ENCODE results near the gene HDAC6.

Gene HDAC6

DNA sequence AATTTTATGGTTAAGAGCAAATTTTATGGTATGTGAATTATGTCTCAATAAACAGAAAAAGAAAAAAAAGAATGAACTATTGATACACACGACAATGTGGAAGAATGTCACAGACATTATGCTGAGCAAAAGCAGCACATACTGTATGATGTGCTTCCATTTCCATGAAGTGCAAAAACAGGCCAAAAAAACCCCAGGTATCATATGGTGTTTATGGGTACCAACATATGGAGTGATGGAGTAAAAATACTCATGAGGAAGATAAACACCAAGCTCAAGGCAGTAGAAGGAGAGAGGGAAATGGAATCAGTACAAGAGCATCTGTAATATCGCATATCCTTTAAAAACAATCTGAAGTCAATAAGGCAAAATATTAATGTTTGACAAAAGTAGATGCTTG, 19.7 kb upstream of the HDAC6 start:
- Histone ChIP-seq H4K8ac (ENCODE audit: low read depth, low read length) (no peak overlapping the region), H4K5ac (ENCODE audit: low read length) (no peak overlapping the region), H3K79me1 (ENCODE audit: low read length) (no peaks in the 10 kb centered on the region), H3K9ac (ENCODE audit: low read length) (no peak overlapping the region), H3K56ac (ENCODE audit: low read length) (no peak overlapping the region), H2BK120ac (ENCODE audit: low read depth, low read length) (no peak overlapping the region), H3K79me2 (ENCODE audit: control insufficient read depth, insufficient read depth, low read length) (no peaks in the 10 kb centered on the region), H2BK15ac (replicated peaks; ENCODE audit: low read depth) (no peak overlapping the region), H3K36me3 (ENCODE audit: control insufficient read depth, insufficient read depth, low read length) (no peaks in the 10 kb centered on the region), H3K27me3 (ENCODE audit: insufficient read depth, low read length, poor library complexity) (no peaks in the 10 kb centered on the region), H3K4me3 (ENCODE audit: low read length) (no peak overlapping the region), H3K4ac (ENCODE audit: low read depth, low read length) (no peak overlapping the region), H3K27ac (ENCODE audit: low read depth, low read length) (no peak overlapping the region), H3K23ac (ENCODE audit: low read length) (no peak overlapping the region), H2AK5ac (ENCODE audit: low read length) (no peak overlapping the region), H3K18ac (ENCODE audit: low read length) (no peak overlapping the region), H3K4me2 (ENCODE audit: low read length) (no peak overlapping the region), H2BK5ac (ENCODE audit: low read length) (no peak overlapping the region), H3K4me1 (ENCODE audit: control insufficient read depth, low read depth, low read length) (no peaks in the 10 kb centered on the region)
- no CpG with 5 or more reads among the region's 2 CpGs for WGBS (ENCODE audit: extremely low coverage, insufficient coverage, low lambda C conversion rate)
- no peak for DNase-seq

DNA sequence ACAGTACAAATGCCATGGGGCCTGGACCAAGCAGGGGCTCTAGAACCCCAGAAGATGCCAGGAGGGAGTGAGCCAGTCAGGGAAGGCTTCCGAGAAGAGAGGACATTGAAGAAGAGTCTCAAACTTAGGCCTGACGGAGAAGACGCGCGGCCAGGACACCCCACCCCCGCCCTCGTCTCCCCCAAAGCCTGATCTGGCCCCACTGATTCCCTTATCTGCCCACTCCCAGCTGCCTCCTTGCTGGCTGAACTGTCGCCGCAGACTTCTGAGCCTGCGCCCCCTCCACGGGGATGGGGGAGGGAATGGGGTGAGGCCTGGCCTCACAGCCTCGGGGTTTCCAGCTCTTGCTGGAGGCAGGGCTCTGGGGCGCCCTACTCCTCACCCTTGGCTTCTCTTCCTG, 19.1 kb upstream of the HDAC6 start:
- no peak for DNase-seq
- no peak overlapping the region for H4K8ac ChIP-seq (ENCODE audit: low read depth, low read length)
- H3K56ac ChIP-seq (ENCODE audit: low read length) = no peak overlapping the region
- no peak overlapping the region for H3K4me2 ChIP-seq (ENCODE audit: low read length)
- no peaks in the 10 kb centered on the region for H3K79me2 ChIP-seq (ENCODE audit: control insufficient read depth, insufficient read depth, low read length)
- H3K9ac ChIP-seq (ENCODE audit: low read length) = no peak overlapping the region
- no peak overlapping the region for H3K4ac ChIP-seq (ENCODE audit: low read depth, low read length)
- H3K18ac ChIP-seq (ENCODE audit: low read length) = no peak overlapping the region
- no peaks in the 10 kb centered on the region for H3K36me3 ChIP-seq (ENCODE audit: control insufficient read depth, insufficient read depth, low read length)
- WGBS (ENCODE audit: extremely low coverage, insufficient coverage, low lambda C conversion rate) = no CpG with 5 or more reads among the region's 13 CpGs
- H3K4me1 ChIP-seq (ENCODE audit: control insufficient read depth, low read depth, low read length) = no peaks in the 10 kb centered on the region
- no peak overlapping the region for H2BK15ac ChIP-seq (replicated peaks; ENCODE audit: low read depth)
- no peak overlapping the region for H2BK120ac ChIP-seq (ENCODE audit: low read depth, low read length)
- H3K79me1 ChIP-seq (ENCODE audit: low read length) = no peaks in the 10 kb centered on the region
- H3K23ac ChIP-seq (ENCODE audit: low read length) = no peak overlapping the region
- no peak overlapping the region for H3K27ac ChIP-seq (ENCODE audit: low read depth, low read length)
- H2BK5ac ChIP-seq (ENCODE audit: low read length) = no peak overlapping the region
- no peaks in the 10 kb centered on the region for H3K27me3 ChIP-seq (ENCODE audit: insufficient read depth, low read length, poor library complexity)
- no peak overlapping the region for H2AK5ac ChIP-seq (ENCODE audit: low read length)
- H3K4me3 ChIP-seq (ENCODE audit: low read length) = no peak overlapping the region
- no peak overlapping the region for H4K5ac ChIP-seq (ENCODE audit: low read length)

DNA sequence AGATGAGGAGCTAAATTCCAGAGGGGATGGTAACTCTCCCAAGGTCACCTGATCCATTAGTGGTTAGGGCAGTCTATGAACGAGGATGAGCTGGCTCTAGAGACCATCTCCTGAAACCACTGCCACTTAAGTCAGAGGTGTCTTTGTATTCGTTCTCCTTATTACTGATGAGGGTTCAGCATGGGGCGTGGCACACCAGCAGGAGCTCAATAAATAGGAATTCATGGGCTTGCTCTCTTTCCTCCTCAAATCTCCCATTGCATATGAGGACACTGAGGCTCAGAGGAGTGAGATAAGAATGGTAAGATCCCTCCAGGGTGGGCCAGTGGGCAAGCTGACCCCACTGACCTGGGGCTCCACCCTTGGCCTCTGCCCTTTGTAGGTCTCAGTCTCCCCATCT, 17.1 kb upstream of the HDAC6 start:
- DNase-seq = no peak
- Histone ChIP-seq H3K9ac (ENCODE audit: low read length) (no peak overlapping the region), H3K4me1 (ENCODE audit: control insufficient read depth, low read depth, low read length) (no peaks in the 10 kb centered on the region)

DNA sequence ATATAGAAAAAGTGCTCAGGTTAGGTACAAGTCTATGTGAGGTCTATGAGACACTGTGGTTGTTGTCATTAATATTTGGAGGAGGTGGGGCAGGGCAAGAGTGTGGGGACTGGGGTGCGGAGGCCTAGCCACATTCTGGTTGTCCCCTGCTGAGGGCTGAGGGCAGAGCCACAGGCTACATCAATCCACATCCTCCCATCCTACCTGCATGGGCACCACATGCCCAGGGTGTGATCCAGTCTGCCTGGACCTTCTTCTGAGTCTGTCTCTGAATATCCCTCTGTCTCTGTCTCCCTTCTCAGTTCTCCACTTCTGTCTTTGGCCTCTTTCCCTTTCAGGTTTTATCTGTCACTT, 16.7 kb upstream of the HDAC6 start:
- no peak overlapping the region for H3K56ac ChIP-seq (ENCODE audit: low read length)
- WGBS (ENCODE audit: extremely low coverage, insufficient coverage, low lambda C conversion rate) = no CpG with 5 or more reads among the region's 1 CpG
- no peaks in the 10 kb centered on the region for H3K4me1 ChIP-seq (ENCODE audit: control insufficient read depth, low read depth, low read length)

More for the DNA sequence above, 17.1 kb upstream of the HDAC6 start:
- H2BK120ac ChIP-seq (ENCODE audit: low read depth, low read length) = no peak overlapping the region
- no peak overlapping the region for H3K4me3 ChIP-seq (ENCODE audit: low read length)
- H3K79me2 ChIP-seq (ENCODE audit: control insufficient read depth, insufficient read depth, low read length) = no peaks in the 10 kb centered on the region
- H3K36me3 ChIP-seq (ENCODE audit: control insufficient read depth, insufficient read depth, low read length) = no peaks in the 10 kb centered on the region
- no peak overlapping the region for H2BK5ac ChIP-seq (ENCODE audit: low read length)
- no peak overlapping the region for H3K56ac ChIP-seq (ENCODE audit: low read length)
- no peak overlapping the region for H4K5ac ChIP-seq (ENCODE audit: low read length)
- H3K27ac ChIP-seq (ENCODE audit: low read depth, low read length) = no peak overlapping the region
- WGBS (ENCODE audit: extremely low coverage, insufficient coverage, low lambda C conversion rate) = no CpG with 5 or more reads among the region's 3 CpGs
- H3K27me3 ChIP-seq (ENCODE audit: insufficient read depth, low read length, poor library complexity) = no peaks in the 10 kb centered on the region
- H3K4ac ChIP-seq (ENCODE audit: low read depth, low read length) = no peak overlapping the region
- no peak overlapping the region for H4K8ac ChIP-seq (ENCODE audit: low read depth, low read length)
- H3K23ac ChIP-seq (ENCODE audit: low read length) = no peak overlapping the region
- no peak overlapping the region for H2BK15ac ChIP-seq (replicated peaks; ENCODE audit: low read depth)
- no peak overlapping the region for H2AK5ac ChIP-seq (ENCODE audit: low read length)
- H3K4me2 ChIP-seq (ENCODE audit: low read length) = no peak overlapping the region
- no peaks in the 10 kb centered on the region for H3K79me1 ChIP-seq (ENCODE audit: low read length)
- H3K18ac ChIP-seq (ENCODE audit: low read length) = no peak overlapping the region

DNA sequence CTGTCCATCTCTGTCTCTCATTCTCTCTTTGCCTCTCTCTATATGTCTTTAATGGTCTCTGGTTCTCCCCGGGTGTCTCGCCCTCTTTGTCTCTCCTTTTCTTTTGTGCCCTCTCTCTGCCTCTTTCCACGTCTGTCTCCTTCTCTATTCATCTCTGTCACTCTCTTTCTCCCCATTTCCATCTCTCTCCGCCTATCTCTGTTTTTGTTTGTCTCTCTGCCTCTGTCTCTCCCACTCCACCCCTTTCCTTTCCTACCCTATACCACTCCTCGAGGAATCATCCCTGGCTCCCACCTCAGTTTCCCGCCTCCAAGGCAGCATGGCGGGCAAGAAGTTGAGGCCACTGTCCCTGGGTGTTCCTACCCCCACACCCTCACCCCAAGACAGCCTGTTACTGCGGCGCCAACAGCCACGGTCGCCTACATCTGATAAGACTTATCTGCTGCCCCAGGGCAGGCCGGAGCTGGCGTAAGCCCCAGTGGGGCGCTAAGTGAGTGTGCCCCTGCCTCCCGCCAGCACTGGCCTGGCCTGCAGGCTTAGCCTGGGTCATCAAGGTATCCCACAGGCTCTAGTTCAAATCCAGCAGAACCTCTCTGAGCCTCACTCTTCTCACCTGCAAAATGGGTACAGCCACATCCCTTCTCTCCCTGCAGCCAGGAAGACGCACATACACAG, 16.2 kb upstream of the HDAC6 start:
- H3K9ac ChIP-seq (ENCODE audit: low read length) = no peak overlapping the region
- H3K36me3 ChIP-seq (ENCODE audit: control insufficient read depth, insufficient read depth, low read length) = no peaks in the 10 kb centered on the region
- H3K4me3 ChIP-seq (ENCODE audit: low read length) = no peak overlapping the region
- H2AK5ac ChIP-seq (ENCODE audit: low read length) = no peak overlapping the region
- H3K79me1 ChIP-seq (ENCODE audit: low read length) = no peaks in the 10 kb centered on the region
- H3K27ac ChIP-seq (ENCODE audit: low read depth, low read length) = no peak overlapping the region
- H4K8ac ChIP-seq (ENCODE audit: low read depth, low read length) = no peak overlapping the region
- H2BK5ac ChIP-seq (ENCODE audit: low read length) = no peak overlapping the region
- no CpG with 5 or more reads among the region's 16 CpGs for WGBS (ENCODE audit: extremely low coverage, insufficient coverage, low lambda C conversion rate)
- no peaks in the 10 kb centered on the region for H3K4me1 ChIP-seq (ENCODE audit: control insufficient read depth, low read depth, low read length)
- H3K18ac ChIP-seq (ENCODE audit: low read length) = no peak overlapping the region
- no peak overlapping the region for H2BK15ac ChIP-seq (replicated peaks; ENCODE audit: low read depth)
- DNase-seq = no peak
- no peak overlapping the region for H2BK120ac ChIP-seq (ENCODE audit: low read depth, low read length)
- H3K79me2 ChIP-seq (ENCODE audit: control insufficient read depth, insufficient read depth, low read length) = no peaks in the 10 kb centered on the region
- no peak overlapping the region for H3K4me2 ChIP-seq (ENCODE audit: low read length)
- H3K23ac ChIP-seq (ENCODE audit: low read length) = no peak overlapping the region
- no peak overlapping the region for H4K5ac ChIP-seq (ENCODE audit: low read length)
- no peak overlapping the region for H3K56ac ChIP-seq (ENCODE audit: low read length)
- H3K27me3 ChIP-seq (ENCODE audit: insufficient read depth, low read length, poor library complexity) = no peaks in the 10 kb centered on the region
- H3K4ac ChIP-seq (ENCODE audit: low read depth, low read length) = no peak overlapping the region

More for the DNA sequence above, 16.7 kb upstream of the HDAC6 start:
- H3K27me3 ChIP-seq (ENCODE audit: insufficient read depth, low read length, poor library complexity) = no peaks in the 10 kb centered on the region
- no peak overlapping the region for H3K9ac ChIP-seq (ENCODE audit: low read length)
- no peak overlapping the region for H4K5ac ChIP-seq (ENCODE audit: low read length)
- no peak overlapping the region for H2AK5ac ChIP-seq (ENCODE audit: low read length)
- no peak overlapping the region for H2BK5ac ChIP-seq (ENCODE audit: low read length)
- H3K79me1 ChIP-seq (ENCODE audit: low read length) = no peaks in the 10 kb centered on the region
- no peak overlapping the region for H2BK120ac ChIP-seq (ENCODE audit: low read depth, low read length)
- H3K18ac ChIP-seq (ENCODE audit: low read length) = no peak overlapping the region
- no peak overlapping the region for H3K4me2 ChIP-seq (ENCODE audit: low read length)
- H3K27ac ChIP-seq (ENCODE audit: low read depth, low read length) = no peak overlapping the region
- H3K23ac ChIP-seq (ENCODE audit: low read length) = no peak overlapping the region
- no peak overlapping the region for H4K8ac ChIP-seq (ENCODE audit: low read depth, low read length)
- H3K36me3 ChIP-seq (ENCODE audit: control insufficient read depth, insufficient read depth, low read length) = no peaks in the 10 kb centered on the region
- no peaks in the 10 kb centered on the region for H3K79me2 ChIP-seq (ENCODE audit: control insufficient read depth, insufficient read depth, low read length)
- DNase-seq = no peak
- H2BK15ac ChIP-seq (replicated peaks; ENCODE audit: low read depth) = no peak overlapping the region
- no peak overlapping the region for H3K4me3 ChIP-seq (ENCODE audit: low read length)
- H3K4ac ChIP-seq (ENCODE audit: low read depth, low read length) = no peak overlapping the region

DNA sequence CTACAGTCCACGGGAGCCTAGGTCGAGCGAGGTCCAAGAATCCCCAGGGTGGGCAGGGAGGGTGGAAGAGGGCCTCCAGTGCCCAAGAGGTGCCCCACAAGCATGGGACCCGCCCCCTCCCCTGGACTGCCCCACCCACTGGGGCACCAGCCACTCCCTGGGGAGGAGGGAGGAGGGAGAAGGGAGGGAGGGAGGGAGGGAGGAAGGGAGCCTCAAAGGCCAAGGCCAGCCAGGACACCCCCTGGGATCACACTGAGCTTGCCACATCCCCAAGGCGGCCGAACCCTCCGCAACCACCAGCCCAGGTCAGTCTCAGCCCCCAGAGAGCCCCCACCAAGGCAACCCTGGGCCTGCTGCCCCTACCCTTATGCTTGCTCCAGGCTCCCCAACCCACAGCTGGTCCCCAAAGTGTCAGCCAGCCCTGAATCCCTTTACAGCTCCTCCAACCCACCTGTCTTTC, 15.5 kb upstream of the HDAC6 start, which contains the start of gene GATA1:
Gene GATA1 (plus strand): TSS at position 250 of the 460 bp plus-strand sequence. CDS start 4,520 bp downstream, outside the sequence.
- Histone ChIP-seq H3K4me1 (ENCODE audit: control insufficient read depth, low read depth, low read length) (no peaks in the 10 kb centered on the region), H2AK5ac (ENCODE audit: low read length) (no peak within 1 kb of the TSS), H3K56ac (ENCODE audit: low read length) (no peak within 1 kb of the TSS), H3K4me3 (ENCODE audit: low read length) (no peak within 1 kb of the TSS), H2BK15ac (replicated peaks; ENCODE audit: low read depth) (no peak within 1 kb of the TSS), H3K79me2 (ENCODE audit: control insufficient read depth, insufficient read depth, low read length) (no peaks in the 10 kb centered on the region), H2BK120ac (ENCODE audit: low read depth, low read length) (no peak within 1 kb of the TSS), H3K27ac (ENCODE audit: low read depth, low read length) (no peak within 1 kb of the TSS), H3K79me1 (ENCODE audit: low read length) (no peaks in the 10 kb centered on the region), H3K4ac (ENCODE audit: low read depth, low read length) (no peak within 1 kb of the TSS), H4K5ac (ENCODE audit: low read length) (no peak within 1 kb of the TSS), H3K9ac (ENCODE audit: low read length) (no peak within 1 kb of the TSS), H3K36me3 (ENCODE audit: control insufficient read depth, insufficient read depth, low read length) (no peaks in the 10 kb centered on the region), H3K23ac (ENCODE audit: low read length) (no peak within 1 kb of the TSS), H3K4me2 (ENCODE audit: low read length) (no peak within 1 kb of the TSS), H3K27me3 (ENCODE audit: insufficient read depth, low read length, poor library complexity) (no peaks in the 10 kb centered on the region), H4K8ac (ENCODE audit: low read depth, low read length) (no peak within 1 kb of the TSS), H2BK5ac (ENCODE audit: low read length) (no peak within 1 kb of the TSS), H3K18ac (ENCODE audit: low read length) (no peak within 1 kb of the TSS)
- no CpG with 5 or more reads among the region's 7 CpGs for WGBS (ENCODE audit: extremely low coverage, insufficient coverage, low lambda C conversion rate)
- no peak for DNase-seq
